Superior temporal gyrus (tissue), 1 donor: ENCODE data around the gene NACC2.
"Not testable (repeated sequence)": the region's sequence is repeated elsewhere in the genome, so short reads cannot be mapped to it uniquely, and the experiment has no call there.

Experiments used
- DNase-seq: peaks from one replicate; pipeline ENCODE4 v3.0.0-alpha.2; 2016; ENCODE audit errors: extremely low spot score

The NACC2 gene

GRCh38 chr9:136081113-136081825 lies 13.8 kb downstream of the NACC2 start:
- DNase-seq: no peak

GRCh38 chr9:136080716-136081112 lies 14.4 kb downstream of the NACC2 start:
- DNase-seq: no peak

- DNase-seq: no peak
Measured at GRCh38 chr9:136079916-136080246, 15.2 kb downstream of the NACC2 start.

GRCh38 chr9:136079211-136079915 lies 15.7 kb downstream of the NACC2 start:
- no peak for DNase-seq

GRCh38 chr9:136078498-136079011 lies 16.5 kb downstream of the NACC2 start:
- DNase-seq: no peak

- DNase-seq: no peak
Measured at GRCh38 chr9:136078024-136078423, 17.1 kb downstream of the NACC2 start.

- DNase-seq: no peak
Measured at GRCh38 chr9:136077491-136077890, 17.6 kb downstream of the NACC2 start.

- DNase-seq: no peak
Measured at GRCh38 chr9:136075881-136076678, 19.0 kb downstream of the NACC2 start.

GRCh38 chr9:136075134-136075841 lies 19.8 kb downstream of the NACC2 start:
- DNase-seq: no peak

GRCh38 chr9:136074706-136075105 lies 20.4 kb downstream of the NACC2 start:
- DNase-seq: no peak

GRCh38 chr9:136062657-136063439 lies 32.2 kb downstream of the NACC2 start:
- no peak for DNase-seq

- DNase-seq: not testable (repeated sequence)
Measured at GRCh38 chr9:136061916-136062315, 33.2 kb downstream of the NACC2 start.

GRCh38 chr9:136061405-136061804 lies 33.7 kb downstream of the NACC2 start:
- no peak for DNase-seq

GRCh38 chr9:136060671-136061371 lies 34.3 kb downstream of the NACC2 start:
- no peak for DNase-seq

GRCh38 chr9:136059851-136060670 lies 35.0 kb downstream of the NACC2 start:
- DNase-seq: no peak

GRCh38 chr9:136059321-136059791 lies 35.7 kb downstream of the NACC2 start:
- DNase-seq: no peak

- DNase-seq: no peak
Measured at GRCh38 chr9:136058801-136059302, 36.2 kb downstream of the NACC2 start.

GRCh38 chr9:136058084-136058483 lies 37.0 kb downstream of the NACC2 start:
- DNase-seq: no peak
